ENCODE results near the gene ERCC1.

The ERCC1 gene

DNA sequence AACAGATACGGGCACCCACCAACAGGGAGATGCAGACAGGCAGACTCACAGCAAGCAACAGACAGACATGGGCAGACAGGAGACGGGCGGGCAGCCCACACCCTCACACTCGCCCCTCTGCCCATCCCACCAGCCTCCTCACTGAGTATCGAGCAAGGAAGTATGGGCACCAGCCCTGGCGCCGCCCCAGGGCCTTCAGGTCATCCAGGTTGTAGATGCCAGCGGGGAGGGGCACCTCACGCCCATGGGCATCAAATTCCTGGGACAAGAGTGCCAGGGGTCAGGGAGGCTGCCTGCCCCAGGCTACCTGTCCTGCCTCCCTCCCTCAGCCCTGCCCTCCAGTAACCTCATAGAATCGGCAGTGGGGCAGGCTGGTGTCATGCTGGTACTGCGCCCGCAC, 59.0 kb downstream of the ERCC1 start:
- no peak for DNase-seq (ENCODE audit: low read depth)

- DNase-seq (ENCODE audit: low read depth) = no peak
Observed at GRCh38 chr19:45363861-45364459, 59.8 kb downstream of the ERCC1 start.

- no peak for DNase-seq (ENCODE audit: low read depth)
Observed at GRCh38 chr19:45362291-45362690, 61.4 kb downstream of the ERCC1 start.

GRCh38 chr19:45361608-45362007, 62.1 kb downstream of the ERCC1 start:
- DNase-seq (ENCODE audit: low read depth) = no peak

GRCh38 chr19:45358213-45358792, 65.4 kb downstream of the ERCC1 start:
- no peak for DNase-seq (ENCODE audit: low read depth)

DNA sequence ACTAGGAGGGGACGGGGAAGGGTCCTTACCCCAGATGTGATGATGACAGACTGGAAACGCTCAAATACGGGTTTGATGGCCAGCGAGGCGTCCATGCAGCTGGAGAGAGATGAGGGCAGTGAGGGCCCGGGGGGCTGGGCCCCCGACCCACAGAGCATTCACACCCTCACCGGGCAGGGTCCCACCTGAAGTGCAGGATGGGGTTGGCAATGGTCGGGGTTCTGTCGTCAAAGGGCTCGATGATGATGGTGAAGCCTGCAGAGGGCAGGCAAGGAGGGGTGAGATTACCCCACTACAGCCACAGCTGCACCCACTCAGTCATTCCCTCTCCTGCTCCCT, 66.3 kb downstream of the ERCC1 start:
- DNase-seq (ENCODE audit: low read depth) = no peak

All from GM04503 (cell line).